HG03439 (cell line): ENCODE measurements around the gene VARS1.
"Not testable (repeated sequence)": the region's sequence is repeated elsewhere in the genome, so short reads cannot be mapped to it uniquely, and the experiment has no call there.

Experiments
- ATAC-seq: cut with Tn5 transposase; IDR thresholded peaks from one replicate; pipeline ENCODE4 v1.9.1; 2021; ENCODE audit warnings: mild to moderate bottlenecking, moderate library complexity; ENCODE audit not compliant: unreplicated experiment

VARS1 gene

DNA sequence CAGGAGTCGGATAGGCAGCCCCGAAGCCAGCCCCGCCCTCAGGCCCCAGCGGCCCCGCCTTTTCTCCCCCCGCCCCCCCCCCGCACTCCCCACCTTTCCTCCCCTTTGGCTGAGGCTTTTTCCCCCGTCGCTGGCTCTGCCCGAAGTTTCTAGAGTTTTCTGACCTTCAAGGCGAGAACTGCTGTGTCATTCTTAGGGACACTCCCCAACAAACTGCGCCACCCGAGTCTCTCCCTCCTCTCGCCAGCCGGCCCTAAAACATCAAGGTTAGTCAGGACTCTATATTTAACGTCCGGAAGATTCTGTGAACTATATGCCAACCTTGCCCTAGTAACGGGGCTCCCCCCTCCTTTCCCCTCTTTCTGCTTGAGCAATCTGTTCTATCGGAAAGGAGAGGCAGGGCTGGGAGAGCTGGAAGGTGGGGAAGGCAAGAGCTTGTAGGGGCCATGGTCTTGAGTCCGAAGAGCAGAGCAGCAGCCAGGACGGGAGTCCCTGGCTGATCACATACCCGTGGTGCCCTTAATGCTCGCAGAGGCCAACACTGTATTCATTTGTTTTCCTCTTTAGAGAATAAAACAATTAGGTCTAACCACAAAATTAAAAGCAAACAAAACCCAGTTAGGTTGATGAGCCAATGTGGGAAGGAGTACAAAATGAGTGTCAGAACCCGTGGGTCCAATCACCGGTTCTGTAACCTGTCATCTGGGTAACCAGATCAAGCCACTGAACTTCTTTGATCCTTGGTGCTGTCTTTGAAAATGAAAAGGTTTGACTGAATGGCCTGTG lies 26.7 kb upstream of the VARS1 start:
- peak; percentile 40 for ATAC-seq

DNA sequence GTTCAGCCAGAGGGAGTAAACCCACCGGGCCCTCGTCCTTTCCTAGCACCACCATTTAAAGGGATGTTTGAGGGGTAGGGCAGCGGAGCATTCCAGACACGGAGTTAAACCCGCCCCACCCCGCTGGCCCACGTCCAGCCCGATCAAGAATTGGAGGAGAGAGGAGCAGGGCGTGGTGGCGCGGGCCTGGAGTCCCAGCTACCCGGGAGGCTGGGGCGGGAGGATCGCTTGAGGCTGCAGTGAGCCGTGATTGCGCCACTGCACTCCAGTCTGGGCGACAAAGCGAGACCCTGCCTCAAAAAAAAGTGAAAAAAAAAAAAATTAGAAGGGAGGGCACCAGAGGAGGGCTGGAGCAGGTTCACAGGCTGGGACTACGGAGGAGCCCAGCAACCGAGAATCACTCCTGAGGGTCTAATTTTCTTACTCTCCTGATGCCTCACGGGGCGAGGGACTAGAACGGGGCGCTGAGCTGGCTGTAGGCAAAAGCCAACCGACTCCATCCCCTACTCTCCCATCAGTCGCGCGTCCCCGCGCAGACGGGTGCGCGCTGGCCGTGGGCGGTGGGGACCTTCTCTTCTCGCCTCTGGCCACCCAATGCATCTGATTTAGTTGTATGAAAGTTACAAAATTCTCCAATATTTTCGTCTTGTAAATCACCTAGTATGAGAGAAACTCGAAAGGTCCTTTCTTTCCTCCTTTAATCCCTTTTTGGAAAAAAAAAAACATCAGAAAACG lies 25.9 kb upstream of the VARS1 start:
- peak; percentile 40 for ATAC-seq

DNA sequence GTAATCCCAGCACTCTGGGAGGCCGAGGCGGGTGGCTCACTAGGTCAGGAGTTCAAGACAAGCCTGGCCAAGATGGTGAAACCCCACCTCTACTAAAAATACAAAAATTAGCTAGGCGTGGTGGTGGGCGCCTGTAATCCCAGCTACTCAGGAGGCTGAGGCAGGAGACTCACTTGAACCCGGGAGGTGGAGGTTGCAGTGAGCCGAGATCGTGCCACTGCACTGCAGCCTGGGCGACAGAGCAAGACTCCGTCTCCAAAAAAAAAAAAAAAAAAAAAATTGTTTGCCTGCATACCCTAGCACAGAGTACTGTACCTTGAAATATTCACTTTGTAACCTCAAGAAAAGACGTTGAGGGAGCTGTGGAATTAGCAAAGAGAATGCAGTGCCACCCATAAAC lies 24.8 kb upstream of the VARS1 start:
- ATAC-seq = not testable (repeated sequence)

DNA sequence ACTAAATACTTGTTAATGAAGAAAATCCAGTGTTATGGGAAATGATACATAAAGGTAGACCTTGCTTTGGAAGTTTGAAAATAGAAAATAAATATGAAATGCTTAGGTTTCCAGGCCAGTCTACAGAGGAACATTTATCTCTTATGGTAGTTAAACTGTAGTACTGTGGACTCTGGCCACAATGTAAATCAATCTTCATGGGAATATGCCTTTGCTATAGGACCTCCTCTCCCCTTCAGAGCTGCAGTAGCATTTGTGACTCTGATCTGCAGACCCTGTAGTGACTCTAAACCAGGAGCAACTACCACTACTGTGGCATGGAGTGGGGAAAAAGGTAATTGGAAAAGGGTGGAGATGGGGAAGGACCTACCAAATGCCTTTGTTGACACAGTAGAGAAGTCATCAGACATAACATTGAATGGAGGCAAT lies 24.3 kb upstream of the VARS1 start:
- no peak for ATAC-seq

DNA sequence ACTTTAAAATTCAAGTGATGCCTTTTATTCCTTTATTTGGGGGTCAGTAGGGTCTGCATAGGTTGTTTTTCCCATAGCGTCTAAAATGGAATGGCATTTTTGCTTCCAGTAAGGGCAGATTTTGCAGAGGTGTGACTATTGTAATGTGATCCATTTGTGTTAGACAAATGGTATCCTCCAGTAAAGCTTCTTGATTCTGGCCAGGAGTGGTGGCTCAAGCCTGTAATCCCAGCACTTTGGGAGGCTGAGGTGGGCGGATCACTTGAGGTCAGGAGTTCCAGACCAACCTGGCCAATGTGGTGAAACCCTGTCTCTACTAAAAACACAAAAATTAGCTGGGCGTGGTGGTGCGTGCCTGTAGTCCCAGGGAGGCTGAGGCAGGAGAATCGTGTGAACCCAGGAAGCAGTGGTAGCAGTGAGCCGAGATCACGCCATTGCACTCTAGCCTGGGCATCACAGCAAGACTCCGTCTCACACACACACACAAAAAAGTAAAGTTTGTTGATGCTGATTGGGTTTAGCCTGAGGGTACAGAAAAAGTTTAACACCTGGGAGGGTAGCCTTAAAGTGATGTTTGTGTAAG lies 22.5 kb upstream of the VARS1 start:
- ATAC-seq = not testable (repeated sequence)

DNA sequence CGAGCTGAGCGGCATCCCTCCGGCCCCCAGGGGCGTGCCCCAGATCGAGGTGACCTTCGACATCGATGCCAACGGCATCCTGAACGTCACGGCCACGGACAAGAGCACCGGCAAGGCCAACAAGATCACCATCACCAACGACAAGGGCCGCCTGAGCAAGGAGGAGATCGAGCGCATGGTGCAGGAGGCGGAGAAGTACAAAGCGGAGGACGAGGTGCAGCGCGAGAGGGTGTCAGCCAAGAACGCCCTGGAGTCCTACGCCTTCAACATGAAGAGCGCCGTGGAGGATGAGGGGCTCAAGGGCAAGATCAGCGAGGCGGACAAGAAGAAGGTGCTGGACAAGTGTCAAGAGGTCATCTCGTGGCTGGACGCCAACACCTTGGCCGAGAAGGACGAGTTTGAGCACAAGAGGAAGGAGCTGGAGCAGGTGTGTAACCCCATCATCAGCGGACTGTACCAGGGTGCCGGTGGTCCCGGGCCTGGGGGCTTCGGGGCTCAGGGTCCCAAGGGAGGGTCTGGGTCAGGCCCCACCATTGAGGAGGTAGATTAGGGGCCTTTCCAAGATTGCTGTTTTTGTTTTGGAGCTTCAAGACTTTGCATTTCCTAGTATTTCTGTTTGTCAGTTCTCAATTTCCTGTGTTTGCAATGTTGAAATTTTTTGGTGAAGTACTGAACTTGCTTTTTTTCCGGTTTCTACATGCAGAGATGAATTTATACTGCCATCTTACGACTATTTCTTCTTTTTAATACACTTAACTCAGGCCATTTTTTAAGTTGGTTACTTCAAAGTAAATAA lies 21.8 kb upstream of the VARS1 start:
- not testable (repeated sequence) for ATAC-seq

DNA sequence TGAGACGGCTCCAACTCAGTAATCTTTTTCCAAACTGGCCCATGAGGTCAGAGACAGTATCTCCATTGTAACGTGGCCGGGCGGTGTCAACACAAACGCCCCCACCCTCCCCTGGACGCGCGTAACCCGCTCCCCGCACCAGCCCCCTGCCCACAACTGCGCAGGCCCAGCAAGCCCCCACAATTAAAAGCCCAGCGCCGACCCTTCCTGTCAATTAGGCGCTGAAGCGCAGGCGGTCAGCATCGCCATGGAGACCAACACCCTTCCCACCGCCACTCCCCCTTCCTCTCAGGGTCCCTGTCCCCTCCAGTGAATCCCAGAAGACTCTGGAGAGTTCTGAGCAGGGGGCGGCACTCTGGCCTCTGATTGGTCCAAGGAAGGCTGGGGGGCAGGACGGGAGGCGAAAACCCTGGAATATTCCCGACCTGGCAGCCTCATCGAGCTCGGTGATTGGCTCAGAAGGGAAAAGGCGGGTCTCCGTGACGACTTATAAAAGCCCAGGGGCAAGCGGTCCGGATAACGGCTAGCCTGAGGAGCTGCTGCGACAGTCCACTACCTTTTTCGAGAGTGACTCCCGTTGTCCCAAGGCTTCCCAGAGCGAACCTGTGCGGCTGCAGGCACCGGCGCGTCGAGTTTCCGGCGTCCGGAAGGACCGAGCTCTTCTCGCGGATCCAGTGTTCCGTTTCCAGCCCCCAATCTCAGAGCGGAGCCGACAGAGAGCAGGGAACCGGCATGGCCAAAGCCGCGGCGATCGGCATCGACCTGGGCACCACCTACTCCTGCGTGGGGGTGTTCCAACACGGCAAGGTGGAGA lies 19.7 kb upstream of the VARS1 start, which contains the start of the genes HSPA1A and HSPA1L:
TSS of gene HSPA1A (plus strand) at position 519 of the 814 bp plus-strand sequence. CDS start at position 733, 214 bp downstream.
TSS of gene HSPA1L (minus strand) at position 259 of the 814 bp plus-strand sequence. CDS start 3,311 bp downstream, outside the sequence.
- no peak for ATAC-seq

DNA sequence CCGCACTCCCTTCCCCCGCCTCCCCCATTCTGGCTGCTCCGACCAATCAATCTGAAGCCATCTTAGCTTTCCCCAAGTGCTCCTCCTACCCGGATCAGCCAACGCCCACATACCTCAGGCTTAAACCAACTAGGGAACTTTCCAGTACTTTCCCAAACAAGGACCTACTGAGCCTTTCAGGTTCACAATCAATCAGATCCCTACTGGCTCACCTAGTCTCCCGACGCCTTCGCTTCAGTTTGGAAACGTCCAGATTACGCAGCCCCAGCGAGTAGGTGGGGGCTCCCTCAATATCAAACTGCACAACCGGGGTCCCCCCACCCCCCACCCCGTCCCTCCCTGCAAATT lies 19.1 kb upstream of the VARS1 start:
- ATAC-seq = no peak

DNA sequence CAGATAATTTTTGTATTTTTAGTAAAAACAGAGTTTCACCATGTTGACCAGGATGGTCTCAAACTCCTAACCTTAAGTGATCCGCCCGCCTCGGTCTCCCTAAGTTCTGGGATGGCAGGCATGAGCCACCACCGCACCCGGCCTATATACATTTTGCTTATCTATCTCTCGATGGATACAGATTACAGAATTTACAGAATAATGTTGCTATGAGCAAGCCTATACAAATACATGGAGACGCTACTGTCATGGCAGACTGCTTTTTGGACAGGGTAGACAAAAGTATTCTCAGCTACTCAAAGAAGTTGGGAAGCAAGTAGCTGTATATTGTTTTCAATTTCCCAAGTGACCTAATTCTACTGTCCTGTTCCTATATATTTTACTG lies 17.9 kb upstream of the VARS1 start:
- ATAC-seq = no peak

DNA sequence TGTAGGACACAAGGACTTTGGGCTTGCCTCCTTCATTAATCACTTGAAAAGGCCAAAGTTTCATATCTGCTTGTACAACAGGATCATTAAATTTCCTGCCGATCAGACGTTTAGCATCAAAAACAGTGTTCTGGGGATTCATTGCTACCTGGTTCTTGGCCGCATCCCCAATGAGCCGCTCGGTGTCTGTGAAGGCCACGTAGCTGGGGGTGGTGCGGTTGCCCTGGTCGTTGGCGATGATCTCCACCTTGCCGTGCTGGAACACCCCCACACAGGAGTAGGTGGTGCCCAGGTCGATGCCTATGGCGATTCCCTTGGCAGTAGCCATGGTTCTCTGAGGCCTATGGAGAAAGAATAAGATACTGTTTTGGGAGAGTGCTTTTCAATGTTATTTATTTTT lies 16.1 kb upstream of the VARS1 start:
- no peak for ATAC-seq

DNA sequence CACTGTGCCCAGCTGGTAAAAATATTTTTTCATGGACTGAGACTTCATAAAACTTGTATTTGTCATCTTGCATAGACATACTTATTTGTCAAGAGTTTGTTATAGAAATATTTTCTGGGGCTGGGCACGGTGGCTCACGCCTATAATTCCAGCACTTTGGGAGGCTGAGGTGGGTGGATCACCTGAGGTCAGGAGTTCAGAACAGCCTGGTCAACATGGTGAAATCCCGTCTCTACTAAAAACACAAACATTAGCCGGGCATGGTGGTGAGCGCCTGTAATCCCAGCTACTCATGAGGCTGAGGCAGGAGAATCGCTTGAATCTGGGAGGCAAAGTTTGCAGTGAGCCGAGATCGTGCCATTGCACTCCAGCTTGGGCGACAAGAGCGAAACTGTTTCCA lies 13.0 kb upstream of the VARS1 start:
- not testable (repeated sequence) for ATAC-seq

DNA sequence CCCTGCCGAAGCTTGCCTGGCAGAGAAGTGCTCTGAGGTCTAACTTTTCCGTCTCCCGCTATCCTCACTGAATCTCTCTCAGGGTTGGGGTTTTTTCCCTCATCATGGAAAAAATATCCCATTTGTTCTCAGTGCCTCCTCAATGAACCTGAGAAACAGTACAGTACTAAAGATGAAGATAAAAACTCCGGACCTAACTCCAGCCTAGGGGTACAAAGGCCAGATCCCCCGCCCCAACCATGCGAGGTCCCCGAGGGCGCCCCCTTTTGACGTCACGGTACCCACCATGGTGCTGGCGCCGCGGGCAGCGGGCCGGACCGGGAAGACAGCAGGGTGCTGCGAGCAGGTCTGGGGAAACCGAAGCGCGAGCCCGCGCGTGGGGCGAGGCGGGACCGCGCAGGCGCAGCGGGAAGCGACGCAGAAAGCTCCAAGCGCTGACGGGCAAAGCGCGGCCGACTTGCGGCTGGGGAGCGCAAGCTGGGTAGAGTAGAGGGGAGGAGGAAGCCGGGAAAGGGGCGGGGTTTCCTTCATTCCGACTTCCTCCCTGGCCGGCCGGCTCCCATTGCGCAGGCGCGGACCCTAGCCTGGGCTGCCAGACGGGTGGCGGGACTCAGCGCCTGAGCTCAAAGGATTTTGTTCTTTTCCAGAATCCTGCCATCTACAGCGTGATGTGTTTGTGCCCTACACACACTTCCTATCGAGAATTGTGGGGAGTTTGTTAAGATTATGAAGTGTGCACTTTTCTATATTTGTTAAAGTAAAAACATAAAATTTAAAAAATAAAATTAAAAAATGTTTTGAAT lies 11.1 kb upstream of the VARS1 start, which contains the start of gene LSM2:
TSS of gene LSM2 (minus strand) at position 497 of the 803 bp plus-strand sequence. CDS start at position 288, 209 bp downstream.
- ATAC-seq = peak; percentile 89

DNA sequence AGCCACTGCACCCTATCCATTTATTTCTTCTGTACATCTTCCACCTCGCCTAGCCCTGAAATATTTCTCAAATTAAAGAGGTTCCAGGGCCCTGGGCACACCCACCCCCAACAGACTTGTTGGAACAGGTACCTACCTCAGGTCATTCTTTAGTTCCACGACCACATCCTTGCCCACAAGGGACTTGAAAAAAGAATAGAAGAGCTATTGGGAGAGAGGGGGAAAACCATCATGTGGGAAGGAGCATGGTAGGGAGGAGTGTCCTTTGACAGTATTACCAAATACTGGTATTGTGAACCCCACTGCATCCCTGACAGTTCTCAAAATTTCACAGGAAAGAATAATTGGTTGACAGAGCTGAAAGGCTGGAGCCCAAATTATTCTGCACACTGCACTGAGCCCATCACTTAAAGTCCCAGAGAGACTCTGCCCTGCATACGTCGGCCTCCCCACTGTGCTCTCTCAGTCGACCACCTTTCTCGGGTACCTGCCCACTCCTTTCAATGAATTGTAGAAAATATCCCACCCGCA lies 10.5 kb upstream of the VARS1 start:
- ATAC-seq = peak; percentile 8

DNA sequence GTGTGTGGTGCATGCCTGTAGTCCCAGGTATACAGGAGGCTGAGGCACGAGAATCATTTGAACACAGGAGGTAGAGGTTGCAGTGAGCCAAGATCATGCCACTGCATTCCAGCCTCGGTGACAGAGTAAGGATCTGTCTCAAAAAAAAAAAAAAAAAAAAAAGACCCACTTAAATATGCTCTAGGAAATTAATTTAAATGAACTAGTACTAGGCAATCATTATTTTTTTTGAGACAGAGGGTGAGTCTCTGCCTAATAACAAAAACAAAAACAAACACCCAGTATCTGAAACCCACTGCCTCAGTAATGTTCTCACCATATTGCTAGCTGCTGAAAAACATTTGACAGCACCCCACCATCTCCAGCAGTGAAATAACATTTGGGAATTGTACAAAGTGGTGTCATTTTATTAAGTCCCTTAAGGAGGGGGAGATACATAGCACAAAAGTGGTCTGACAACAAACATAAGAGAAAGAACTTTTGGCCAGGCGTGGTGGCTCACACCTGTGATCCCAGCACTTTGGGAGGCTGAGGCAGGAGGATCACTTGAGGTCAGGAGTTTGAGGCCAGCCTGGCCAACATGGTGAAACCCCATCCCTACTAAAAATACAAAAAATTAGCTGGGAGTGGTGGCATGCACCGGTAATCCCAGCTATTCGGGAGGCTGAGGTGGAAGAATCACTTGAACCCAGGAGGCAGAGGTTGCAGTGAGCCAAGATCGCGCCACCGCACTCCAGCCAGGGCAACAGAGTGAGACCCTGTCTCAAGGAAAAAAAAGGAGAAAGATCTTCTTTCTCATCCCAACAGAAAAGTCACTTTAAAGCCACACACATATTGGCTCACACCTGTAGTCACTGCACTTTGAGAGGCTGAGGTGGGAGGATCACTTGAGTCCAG lies 5.7 kb upstream of the VARS1 start:
- ATAC-seq = not testable (repeated sequence)

DNA sequence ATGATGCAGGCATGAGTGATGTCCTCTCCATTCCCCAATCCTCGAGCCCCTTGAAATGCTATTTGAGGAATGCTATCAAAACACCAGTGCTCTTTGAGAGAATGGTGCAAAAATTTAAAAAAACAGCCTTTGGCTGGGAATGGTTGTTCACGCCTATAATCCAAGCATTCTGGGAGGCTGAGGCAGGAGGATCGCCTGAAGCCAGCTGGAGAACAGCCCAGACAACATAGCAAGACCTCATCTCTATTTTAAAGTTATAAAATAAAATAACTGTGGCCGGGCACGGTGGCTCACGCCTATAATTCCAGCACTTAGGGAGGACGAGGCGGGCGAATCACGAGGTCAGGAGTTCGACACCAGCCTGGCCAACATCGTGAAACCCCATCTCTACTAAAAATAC lies 4.2 kb upstream of the VARS1 start:
- no peak for ATAC-seq

DNA sequence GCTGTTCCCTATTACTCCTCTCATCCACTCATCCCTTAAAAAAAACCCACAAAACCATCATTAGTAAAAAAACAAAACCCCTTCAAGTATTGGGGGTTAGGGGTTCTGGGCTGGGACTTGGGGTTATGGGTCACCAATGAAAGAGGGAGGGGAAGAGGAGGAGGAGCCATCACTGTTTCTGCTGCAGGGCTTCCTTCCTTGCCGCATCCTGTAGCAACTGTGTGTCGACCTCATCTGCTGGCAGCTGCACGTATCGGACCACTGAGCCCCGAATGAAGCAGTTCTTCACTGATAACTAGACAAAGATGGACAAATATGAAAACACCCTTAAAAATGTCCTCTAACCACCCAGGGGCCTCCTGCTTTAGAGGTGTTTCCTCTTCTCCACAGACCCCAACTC lies 2.0 kb upstream of the VARS1 start:
- ATAC-seq = no peak

DNA sequence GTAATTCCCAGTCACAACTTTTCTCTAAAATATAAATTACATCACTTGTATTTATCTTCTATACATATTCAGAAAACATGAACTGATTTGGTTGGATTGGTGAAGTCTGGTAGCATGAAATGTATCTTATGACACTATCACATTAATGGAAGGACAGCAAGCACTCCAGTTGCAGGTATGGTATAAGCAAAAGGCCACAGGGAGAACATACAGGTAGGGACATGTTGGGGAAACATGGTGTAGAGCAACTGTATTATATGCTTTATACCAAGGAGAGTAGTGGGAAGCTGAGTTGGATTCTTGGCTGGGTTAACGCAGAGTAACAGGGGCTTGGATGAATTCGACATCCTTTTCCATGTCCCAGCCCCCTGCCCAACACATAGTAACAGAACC lies 1.4 kb upstream of the VARS1 start:
- ATAC-seq = no peak
